ENCODE results near the gene SPECC1. TPM values are rescaled to one million over a fixed set of nuclear protein-coding genes. Genes with fewer than 3 reads are reported as not detected.

Gene SPECC1
- total RNA-seq, 1 donor from 2014 or later: 83.0 TPM

- Histone ChIP-seq H3K4me2 (ENCODE audit: low read length) (peak overlapping the region; percentile 8), H3K9ac (ENCODE audit: low read length) (no peak overlapping the region)
These were observed 113.2 kb downstream of the SPECC1 start for GRCh38 chr17:20122254-20122879.

GRCh38 chr17:20123209-20123608 lies 114.0 kb downstream of the SPECC1 start:
- Mint-ChIP-seq H3K4me1 (ENCODE audit: low read depth, unreplicated experiment) (peaks cover 18% of the 10 kb centered on the region), H3K27ac (ENCODE audit: unreplicated experiment) (no peak overlapping the region), H3K27me3 (ENCODE audit: low read depth, unreplicated experiment) (peaks cover 6% of the 10 kb centered on the region), H3K4me3 (ENCODE audit: unreplicated experiment) (no peak overlapping the region), H3K9me3 (ENCODE audit: unreplicated experiment) (no peaks in the 10 kb centered on the region), H3K36me3 (ENCODE audit: low read depth, unreplicated experiment) (no peaks in the 10 kb centered on the region)
- no peak overlapping the region for H3K4me3 ChIP-seq (ENCODE audit: insufficient read depth, low read depth, low read length)
- H3K27me3 ChIP-seq (ENCODE audit: insufficient read depth, low read length): no peaks in the 10 kb centered on the region
- no peaks in the 10 kb centered on the region for H3K79me2 ChIP-seq (ENCODE audit: insufficient read depth, low read length)
- no peak for DNase-seq (ENCODE audit: low read depth)
- H3K9ac ChIP-seq (ENCODE audit: low read length): no peak overlapping the region
- H3K36me3 ChIP-seq (ENCODE audit: insufficient read depth, low read length): no peaks in the 10 kb centered on the region
- no peak for FAIRE-seq
- no peak overlapping the region for H3K27ac ChIP-seq (ENCODE audit: low read depth, low read length)
- H3K4me2 ChIP-seq (ENCODE audit: low read length): no peak overlapping the region
- peaks cover 4% of the 10 kb centered on the region for H3K4me1 ChIP-seq (ENCODE audit: insufficient read depth, low read length)
- H4K20me1 ChIP-seq (ENCODE audit: insufficient read depth, low read length): no peaks in the 10 kb centered on the region
- TF ChIP-seq CTCF (IDR thresholded peaks at IDR 0.05; ENCODE audit: insufficient read depth, low read depth, low read length) (no peak), EZH2 (IDR thresholded peaks at IDR 0.05; ENCODE audit: insufficient read depth, low read length) (no peak)
- H2AFZ ChIP-seq (ENCODE audit: low read depth, low read length): no peak overlapping the region
- H3K9me3 ChIP-seq (ENCODE audit: insufficient read depth, low read depth, low read length): no peaks in the 10 kb centered on the region

More at GRCh38 chr17:20122254-20122879, 113.2 kb downstream of the SPECC1 start:
- Mint-ChIP-seq H3K36me3 (ENCODE audit: low read depth, unreplicated experiment) (no peaks in the 10 kb centered on the region), H3K9me3 (ENCODE audit: unreplicated experiment) (no peaks in the 10 kb centered on the region), H3K27me3 (ENCODE audit: low read depth, unreplicated experiment) (peaks cover 6% of the 10 kb centered on the region), H3K4me3 (ENCODE audit: unreplicated experiment) (no peak overlapping the region), H3K27ac (ENCODE audit: unreplicated experiment) (no peak overlapping the region), H3K4me1 (ENCODE audit: low read depth, unreplicated experiment) (peaks cover 10% of the 10 kb centered on the region)
- DNase-seq (ENCODE audit: low read depth) (no peak), FAIRE-seq (no peak)
- no peaks in the 10 kb centered on the region for H4K20me1 ChIP-seq (ENCODE audit: insufficient read depth, low read length)
- no peak for TF ChIP-seq EZH2 (IDR thresholded peaks at IDR 0.05; ENCODE audit: insufficient read depth, low read length)
- no peak for TF ChIP-seq CTCF (IDR thresholded peaks at IDR 0.05; ENCODE audit: insufficient read depth, low read depth, low read length)
- H3K4me3 ChIP-seq (ENCODE audit: insufficient read depth, low read depth, low read length): no peak overlapping the region
- H3K27ac ChIP-seq (ENCODE audit: low read depth, low read length): no peak overlapping the region
- H2AFZ ChIP-seq (ENCODE audit: low read depth, low read length): peak overlapping the region; percentile 30
- H3K27me3 ChIP-seq (ENCODE audit: insufficient read depth, low read length): no peaks in the 10 kb centered on the region
- H3K79me2 ChIP-seq (ENCODE audit: insufficient read depth, low read length): no peaks in the 10 kb centered on the region
- no peaks in the 10 kb centered on the region for H3K36me3 ChIP-seq (ENCODE audit: insufficient read depth, low read length)
- no peaks in the 10 kb centered on the region for H3K9me3 ChIP-seq (ENCODE audit: insufficient read depth, low read depth, low read length)
- no peaks in the 10 kb centered on the region for H3K4me1 ChIP-seq (ENCODE audit: insufficient read depth, low read length)

GRCh38 chr17:20125724-20126123 lies 116.6 kb downstream of the SPECC1 start:
- FAIRE-seq (no peak), DNase-seq (ENCODE audit: low read depth) (no peak)
- no peak overlapping the region for H3K9ac ChIP-seq (ENCODE audit: low read length)
- H3K27ac ChIP-seq (ENCODE audit: low read depth, low read length): no peak overlapping the region
- no peaks in the 10 kb centered on the region for H3K9me3 ChIP-seq (ENCODE audit: insufficient read depth, low read depth, low read length)
- no peaks in the 10 kb centered on the region for H3K36me3 Mint-ChIP-seq (ENCODE audit: low read depth, unreplicated experiment)
- H3K4me2 ChIP-seq (ENCODE audit: low read length): no peak overlapping the region
- peaks cover 20% of the 10 kb centered on the region for H3K4me1 Mint-ChIP-seq (ENCODE audit: low read depth, unreplicated experiment)
- no peak overlapping the region for H2AFZ ChIP-seq (ENCODE audit: low read depth, low read length)
- TF ChIP-seq CTCF (IDR thresholded peaks at IDR 0.05; ENCODE audit: insufficient read depth, low read depth, low read length) (no peak), EZH2 (IDR thresholded peaks at IDR 0.05; ENCODE audit: insufficient read depth, low read length) (no peak)
- H3K4me3 ChIP-seq (ENCODE audit: insufficient read depth, low read depth, low read length): no peak overlapping the region
- peaks cover 6% of the 10 kb centered on the region for H3K27me3 Mint-ChIP-seq (ENCODE audit: low read depth, unreplicated experiment)
- H3K27ac Mint-ChIP-seq (ENCODE audit: unreplicated experiment): no peak overlapping the region
- H3K27me3 ChIP-seq (ENCODE audit: insufficient read depth, low read length): no peaks in the 10 kb centered on the region
- peaks cover 4% of the 10 kb centered on the region for H3K4me1 ChIP-seq (ENCODE audit: insufficient read depth, low read length)
- no peaks in the 10 kb centered on the region for H3K36me3 ChIP-seq (ENCODE audit: insufficient read depth, low read length)
- no peaks in the 10 kb centered on the region for H3K9me3 Mint-ChIP-seq (ENCODE audit: unreplicated experiment)
- no peaks in the 10 kb centered on the region for H3K79me2 ChIP-seq (ENCODE audit: insufficient read depth, low read length)
- no peaks in the 10 kb centered on the region for H4K20me1 ChIP-seq (ENCODE audit: insufficient read depth, low read length)
- H3K4me3 Mint-ChIP-seq (ENCODE audit: unreplicated experiment): no peak overlapping the region

Measured in astrocyte (in vitro differentiated cells and primary cell).